ENCODE data around the gene PC.

Gene PC

GRCh38 chr11:66851239-66851596 lies 107.0 kb downstream of the PC start:
- DNase-seq (ENCODE audit: low spot score) = no peak
- TF ChIP-seq, protein P1, sequence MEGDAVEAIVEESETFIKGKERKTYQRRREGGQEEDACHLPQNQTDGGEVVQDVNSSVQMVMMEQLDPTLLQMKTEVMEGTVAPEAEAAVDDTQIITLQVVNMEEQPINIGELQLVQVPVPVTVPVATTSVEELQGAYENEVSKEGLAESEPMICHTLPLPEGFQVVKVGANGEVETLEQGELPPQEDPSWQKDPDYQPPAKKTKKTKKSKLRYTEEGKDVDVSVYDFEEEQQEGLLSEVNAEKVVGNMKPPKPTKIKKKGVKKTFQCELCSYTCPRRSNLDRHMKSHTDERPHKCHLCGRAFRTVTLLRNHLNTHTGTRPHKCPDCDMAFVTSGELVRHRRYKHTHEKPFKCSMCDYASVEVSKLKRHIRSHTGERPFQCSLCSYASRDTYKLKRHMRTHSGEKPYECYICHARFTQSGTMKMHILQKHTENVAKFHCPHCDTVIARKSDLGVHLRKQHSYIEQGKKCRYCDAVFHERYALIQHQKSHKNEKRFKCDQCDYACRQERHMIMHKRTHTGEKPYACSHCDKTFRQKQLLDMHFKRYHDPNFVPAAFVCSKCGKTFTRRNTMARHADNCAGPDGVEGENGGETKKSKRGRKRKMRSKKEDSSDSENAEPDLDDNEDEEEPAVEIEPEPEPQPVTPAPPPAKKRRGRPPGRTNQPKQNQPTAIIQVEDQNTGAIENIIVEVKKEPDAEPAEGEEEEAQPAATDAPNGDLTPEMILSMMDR (IDR thresholded peaks at IDR 0.05; ENCODE audit: extremely low read depth, missing control alignments) = no peak

GRCh38 chr11:66850588-66851238 lies 107.5 kb downstream of the PC start:
- TF ChIP-seq, protein P1 (IDR thresholded peaks at IDR 0.05; ENCODE audit: extremely low read depth, missing control alignments) = no peak
- DNase-seq (ENCODE audit: low spot score) = no peak

DNA sequence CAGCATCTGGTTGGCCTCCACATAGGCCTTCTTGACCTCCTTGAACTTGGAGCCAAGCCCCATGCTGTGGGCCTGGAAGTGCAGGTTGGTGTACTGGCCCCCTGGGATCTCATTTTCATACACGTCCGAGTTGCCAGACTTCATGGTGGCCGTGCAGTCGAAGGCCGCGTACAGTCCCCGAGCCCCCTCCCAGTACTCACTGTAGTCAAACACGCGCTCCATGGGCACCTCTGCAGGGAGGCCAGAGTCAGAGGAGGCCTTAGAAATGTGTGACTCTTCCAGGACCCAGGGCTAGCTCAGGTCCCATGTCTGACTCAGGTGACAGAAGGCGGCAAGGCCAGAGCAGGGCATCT lies 108.0 kb downstream of the PC start:
- no peak for DNase-seq (ENCODE audit: low spot score)
- TF ChIP-seq, protein P1 (IDR thresholded peaks at IDR 0.05; ENCODE audit: extremely low read depth, missing control alignments) = no peak

- DNase-seq (ENCODE audit: low spot score) = no peak
- TF ChIP-seq, protein P1 (IDR thresholded peaks at IDR 0.05; ENCODE audit: extremely low read depth, missing control alignments) = no peak
Observed at GRCh38 chr11:66849501-66850234, 108.5 kb downstream of the PC start.

- TF ChIP-seq, protein P1 (IDR thresholded peaks at IDR 0.05; ENCODE audit: extremely low read depth, missing control alignments) = no peak
- no peak for DNase-seq (ENCODE audit: low spot score)
Observed at GRCh38 chr11:66848671-66849500, 109.3 kb downstream of the PC start.

GRCh38 chr11:66847461-66848232 lies 110.5 kb downstream of the PC start:
- TF ChIP-seq, protein P1 (IDR thresholded peaks at IDR 0.05; ENCODE audit: extremely low read depth, missing control alignments) = no peak
- no peak for DNase-seq (ENCODE audit: low spot score)

Measured in GM20000 (cell line).